ENCODE results near the gene ATP7A.

DNA sequence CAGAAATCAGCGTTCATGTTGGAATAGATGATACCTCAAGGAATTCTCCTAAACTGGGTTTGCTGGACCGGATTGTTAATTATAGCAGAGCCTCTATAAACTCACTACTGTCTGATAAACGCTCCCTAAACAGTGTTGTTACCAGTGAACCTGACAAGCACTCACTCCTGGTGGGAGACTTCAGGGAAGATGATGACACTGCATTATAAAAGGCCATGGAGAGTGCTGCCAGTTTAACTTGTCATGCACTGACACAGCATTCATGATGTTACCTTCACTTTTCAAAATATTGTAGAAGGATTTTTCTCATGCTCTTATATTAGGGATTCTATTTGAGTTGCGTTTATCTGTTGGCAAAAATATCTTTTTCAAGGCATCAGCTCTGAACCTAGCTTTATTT is 135.9 kb downstream of the ATP7A start:
- TF ChIP-seq, protein P1, sequence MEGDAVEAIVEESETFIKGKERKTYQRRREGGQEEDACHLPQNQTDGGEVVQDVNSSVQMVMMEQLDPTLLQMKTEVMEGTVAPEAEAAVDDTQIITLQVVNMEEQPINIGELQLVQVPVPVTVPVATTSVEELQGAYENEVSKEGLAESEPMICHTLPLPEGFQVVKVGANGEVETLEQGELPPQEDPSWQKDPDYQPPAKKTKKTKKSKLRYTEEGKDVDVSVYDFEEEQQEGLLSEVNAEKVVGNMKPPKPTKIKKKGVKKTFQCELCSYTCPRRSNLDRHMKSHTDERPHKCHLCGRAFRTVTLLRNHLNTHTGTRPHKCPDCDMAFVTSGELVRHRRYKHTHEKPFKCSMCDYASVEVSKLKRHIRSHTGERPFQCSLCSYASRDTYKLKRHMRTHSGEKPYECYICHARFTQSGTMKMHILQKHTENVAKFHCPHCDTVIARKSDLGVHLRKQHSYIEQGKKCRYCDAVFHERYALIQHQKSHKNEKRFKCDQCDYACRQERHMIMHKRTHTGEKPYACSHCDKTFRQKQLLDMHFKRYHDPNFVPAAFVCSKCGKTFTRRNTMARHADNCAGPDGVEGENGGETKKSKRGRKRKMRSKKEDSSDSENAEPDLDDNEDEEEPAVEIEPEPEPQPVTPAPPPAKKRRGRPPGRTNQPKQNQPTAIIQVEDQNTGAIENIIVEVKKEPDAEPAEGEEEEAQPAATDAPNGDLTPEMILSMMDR (IDR thresholded peaks at IDR 0.05): no peak
- TF ChIP-seq POLR2AphosphoS5 (IDR thresholded peaks at IDR 0.05) (no peak), EP300 (IDR thresholded peaks at IDR 0.05; ENCODE audit: low read depth) (no peak)

Measured in transverse colon (tissue), 4 donors.